Trophoblast cell (in vitro differentiated cells and primary cell): ENCODE results near the gene NRCAM.

Source experiments
- DNase-seq, 2 donors: peaks; one replicate each; pipeline ENCODE4 v3.0.0-alpha.2; 2016
- H2AFZ ChIP-seq: 2 replicates; pipeline ENCODE4 v1.6.1; 2013; ENCODE audit warnings: low read length, moderate library complexity, mild to moderate bottlenecking; ENCODE audit not compliant: insufficient read depth, poor library complexity
- H2AK5ac ChIP-seq: 2 replicates; pipeline ENCODE4 v1.6.1; 2013; ENCODE audit warnings: mild to moderate bottlenecking, low read length
- H2BK120ac ChIP-seq: 2 replicates; pipeline ENCODE4 v1.6.1; 2013; ENCODE audit warnings: low read length, mild to moderate bottlenecking, moderate library complexity; ENCODE audit not compliant: insufficient read depth, poor library complexity
- H2BK12ac ChIP-seq: 2 replicates; pipeline ENCODE4 v1.6.1; 2013; ENCODE audit warnings: mild to moderate bottlenecking, low read length, moderate library complexity
- H2BK5ac ChIP-seq: 2 replicates; pipeline ENCODE4 v1.6.1; 2013; ENCODE audit warnings: low read length, low read depth, moderate library complexity, mild to moderate bottlenecking; ENCODE audit not compliant: poor library complexity
- H3K14ac ChIP-seq: 2 replicates; pipeline ENCODE4 v1.6.1; 2013; ENCODE audit warnings: mild to moderate bottlenecking, low read length
- H3K18ac ChIP-seq: 2 replicates; pipeline ENCODE4 v1.6.1; 2013; ENCODE audit warnings: mild to moderate bottlenecking, low read length
- H3K23ac ChIP-seq: 2 replicates; pipeline ENCODE4 v1.6.1; 2013; ENCODE audit warnings: low read length
- H3K27ac ChIP-seq: 2 replicates; pipeline ENCODE4 v1.5.1; 2013; ENCODE audit warnings: low read depth, mild to moderate bottlenecking, inconsistent platforms, low read length, moderate library complexity
- H3K27me3 ChIP-seq: 2 replicates; pipeline ENCODE4 v1.6.1; 2013; ENCODE audit warnings: inconsistent platforms, mild to moderate bottlenecking, low read length, moderate library complexity; ENCODE audit not compliant: insufficient read depth
- H3K36me3 ChIP-seq, 2 experiments: 1 replicate in 1 of 2; 2 replicates in 1 of 2; pipeline ENCODE4 v1.6.1; 2013; ENCODE audit warnings: low read length in 2 of 2, mild to moderate bottlenecking in 2 of 2, moderate library complexity in 1 of 2; ENCODE audit not compliant: insufficient read depth in 2 of 2, control insufficient read depth in 1 of 2
- H3K4ac ChIP-seq: 2 replicates; pipeline ENCODE4 v1.6.1; 2013; ENCODE audit warnings: low read depth, mild to moderate bottlenecking, low read length, moderate library complexity
- H3K4me1 ChIP-seq, 2 experiments: 1 replicate in 1 of 2; 2 replicates in 1 of 2; pipeline ENCODE4 v1.6.1; 2013; ENCODE audit warnings: low read length in 2 of 2, mild to moderate bottlenecking in 2 of 2, moderate library complexity in 1 of 2; ENCODE audit not compliant: insufficient read depth in 2 of 2, control insufficient read depth in 1 of 2
- H3K4me2 ChIP-seq: 2 replicates; pipeline ENCODE4 v1.6.1; 2013; ENCODE audit warnings: inconsistent platforms, mild to moderate bottlenecking, low read length, moderate library complexity
- H3K4me3 ChIP-seq: 2 replicates; pipeline ENCODE4 v1.5.1; 2013; ENCODE audit warnings: mild to moderate bottlenecking, low read depth, low read length, inconsistent platforms
- H3K79me1 ChIP-seq: one replicate; pipeline ENCODE4 v1.6.1; 2013; ENCODE audit warnings: low read length
- H3K79me2 ChIP-seq: 2 replicates; pipeline ENCODE4 v1.6.1; 2013; ENCODE audit warnings: low read length, mild to moderate bottlenecking; ENCODE audit not compliant: control insufficient read depth, insufficient read depth, poor library complexity
- H3K9ac ChIP-seq: 2 replicates; pipeline ENCODE4 v1.6.1; 2013; ENCODE audit warnings: mild to moderate bottlenecking, low read length
- H3K9me3 ChIP-seq: 2 replicates; pipeline ENCODE4 v1.6.1; 2013; ENCODE audit warnings: low read depth, mild to moderate bottlenecking, control low read depth, inconsistent platforms, low read length; ENCODE audit not compliant: insufficient read depth
- H4K12ac ChIP-seq: 2 replicates; pipeline ENCODE4 v1.6.1; 2013; ENCODE audit warnings: low read depth, mild to moderate bottlenecking, low read length, moderate library complexity
- H4K8ac ChIP-seq: 2 replicates; pipeline ENCODE4 v1.6.1; 2013; ENCODE audit warnings: low read depth, mild to moderate bottlenecking, low read length, moderate library complexity
- H4K91ac ChIP-seq: one replicate; pipeline ENCODE4 v1.6.1; 2013; ENCODE audit warnings: low read depth, mild to moderate bottlenecking, low read length, moderate library complexity
- WGBS: extraction: QIAGEN DNeasy Blood & Tissue Kit; methylation state at CpG from one replicate; pipeline ENCODE4 v1.1.7; 2013; ENCODE audit warnings: missing lambda C conversion rate; ENCODE audit not compliant: insufficient read length, insufficient coverage; ENCODE audit errors: extremely low coverage; 5-methylcytosine and 5-hydroxymethylcytosine counted together

Gene NRCAM

DNA sequence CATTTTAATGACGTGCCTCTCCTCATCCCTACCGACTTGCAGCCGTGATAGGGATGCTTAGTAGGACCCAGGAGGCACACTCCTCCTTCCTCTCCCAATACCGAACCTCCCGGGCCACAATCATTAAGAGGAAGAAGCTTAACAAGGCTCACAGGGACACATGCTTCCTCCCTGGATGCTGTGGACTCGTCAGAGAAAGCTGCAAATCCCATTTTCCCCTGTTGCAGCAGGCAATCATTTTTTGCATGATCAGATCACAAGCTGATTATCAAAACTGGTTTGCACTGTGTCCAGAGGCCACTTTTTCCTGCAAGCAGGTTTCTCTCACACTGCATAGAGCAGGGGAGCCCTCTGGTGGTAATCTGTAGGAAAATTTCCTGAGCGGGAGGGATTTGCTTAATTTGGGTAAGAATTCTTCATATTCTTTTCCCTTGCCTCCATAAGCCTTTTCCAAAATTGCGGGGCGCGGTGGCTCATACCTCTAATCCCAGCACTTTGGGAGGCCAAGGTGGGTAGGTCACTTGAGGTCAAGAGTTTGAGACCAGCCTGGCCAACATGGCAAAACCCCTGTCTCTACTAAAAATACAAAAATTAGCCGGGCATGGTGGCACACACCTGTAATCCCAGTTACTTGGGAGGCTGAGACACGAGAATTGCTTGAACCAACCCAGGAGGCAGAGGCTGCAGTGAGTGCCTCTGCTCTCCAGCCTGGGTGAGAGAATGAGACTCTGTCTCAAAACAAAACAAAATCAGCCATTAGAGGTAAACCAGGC, 310.0 kb downstream of the NRCAM start:
- Histone ChIP-seq H3K27me3 (no peaks in the 10 kb centered on the region), H3K9me3 (no peaks in the 10 kb centered on the region), H3K18ac (no peak overlapping the region), H2BK12ac (no peak overlapping the region), H4K8ac (no peak overlapping the region), H3K4ac (no peak overlapping the region), H3K4me2 (peak overlapping the region; percentile 27), H2BK120ac (no peak overlapping the region), H4K91ac (no peak overlapping the region), H3K23ac (no peak overlapping the region), H4K12ac (no peak overlapping the region), H2AK5ac (no peak overlapping the region), H2AFZ (peak overlapping the region; percentile 55), H3K36me3 (no peaks in the 10 kb centered on the region), H3K4me3 (no peak overlapping the region), H3K4me1 (no peaks in the 10 kb centered on the region), H2BK5ac (no peak overlapping the region), H3K79me2 (no peaks in the 10 kb centered on the region), H3K14ac (no peak overlapping the region), H3K9ac (no peak overlapping the region), H3K27ac (no peak overlapping the region), H3K79me1 (no peaks in the 10 kb centered on the region)
- WGBS, result no CpG with 5 or more reads among the region's 12 CpGs
- DNase-seq, result peak; percentile 62 to 92

DNA sequence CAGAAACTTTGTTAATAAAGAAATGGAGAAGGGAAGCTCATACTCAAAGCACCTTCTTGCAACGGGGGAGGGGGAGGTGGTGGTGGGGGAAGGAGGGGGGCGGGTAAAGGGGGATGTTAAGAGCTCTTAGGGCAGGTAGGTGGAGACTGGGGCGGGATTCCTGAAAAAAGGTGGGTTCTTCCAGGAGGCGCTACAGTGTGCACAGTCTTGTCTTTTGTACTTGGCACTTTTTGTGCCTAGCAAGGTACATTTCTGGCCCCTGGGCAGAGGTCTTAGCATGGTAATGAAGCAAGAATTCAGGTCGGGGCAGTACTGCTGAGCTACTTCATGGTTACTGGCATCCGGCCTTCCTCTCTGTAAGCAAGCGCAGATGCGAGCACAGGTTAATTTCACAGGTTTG, 310.8 kb downstream of the NRCAM start:
- Histone ChIP-seq H4K12ac (no peak overlapping the region), H3K36me3 (no peaks in the 10 kb centered on the region), H3K4me1 (no peaks in the 10 kb centered on the region), H3K4me3 (no peak overlapping the region), H3K79me1 (no peaks in the 10 kb centered on the region), H3K27me3 (no peaks in the 10 kb centered on the region), H2BK5ac (no peak overlapping the region), H3K14ac (no peak overlapping the region), H3K79me2 (no peaks in the 10 kb centered on the region), H3K18ac (no peak overlapping the region), H2BK12ac (no peak overlapping the region), H4K91ac (no peak overlapping the region), H3K9ac (no peak overlapping the region), H3K4ac (no peak overlapping the region), H2BK120ac (no peak overlapping the region), H3K23ac (no peak overlapping the region), H3K9me3 (no peaks in the 10 kb centered on the region), H2AK5ac (no peak overlapping the region), H3K27ac (no peak overlapping the region), H2AFZ (no peak overlapping the region), H3K4me2 (no peak overlapping the region), H4K8ac (no peak overlapping the region)
- no peak for DNase-seq
- no CpG with 5 or more reads among the region's 8 CpGs for WGBS

DNA sequence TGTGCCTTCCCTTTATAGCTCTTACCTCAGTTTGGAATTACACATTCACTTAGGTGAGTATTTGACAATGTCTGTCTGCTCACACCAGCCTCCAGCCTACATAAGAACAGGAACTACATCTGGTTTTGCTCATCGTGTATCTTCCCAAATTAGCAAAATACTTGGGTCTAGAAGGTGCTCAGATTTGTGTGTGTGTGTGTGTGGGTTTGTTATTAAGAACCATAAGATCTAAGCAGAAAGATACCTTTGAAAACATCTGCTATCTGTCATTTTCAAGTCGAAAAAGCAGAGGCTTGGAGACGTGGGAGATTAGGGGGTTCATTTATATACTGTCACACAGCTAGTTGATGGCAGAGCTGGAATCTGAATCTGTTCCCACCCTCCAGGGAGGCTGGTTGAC, 311.3 kb downstream of the NRCAM start:
- Histone ChIP-seq H2BK120ac (no peak overlapping the region), H3K27me3 (no peaks in the 10 kb centered on the region), H3K27ac (no peak overlapping the region)

DNA sequence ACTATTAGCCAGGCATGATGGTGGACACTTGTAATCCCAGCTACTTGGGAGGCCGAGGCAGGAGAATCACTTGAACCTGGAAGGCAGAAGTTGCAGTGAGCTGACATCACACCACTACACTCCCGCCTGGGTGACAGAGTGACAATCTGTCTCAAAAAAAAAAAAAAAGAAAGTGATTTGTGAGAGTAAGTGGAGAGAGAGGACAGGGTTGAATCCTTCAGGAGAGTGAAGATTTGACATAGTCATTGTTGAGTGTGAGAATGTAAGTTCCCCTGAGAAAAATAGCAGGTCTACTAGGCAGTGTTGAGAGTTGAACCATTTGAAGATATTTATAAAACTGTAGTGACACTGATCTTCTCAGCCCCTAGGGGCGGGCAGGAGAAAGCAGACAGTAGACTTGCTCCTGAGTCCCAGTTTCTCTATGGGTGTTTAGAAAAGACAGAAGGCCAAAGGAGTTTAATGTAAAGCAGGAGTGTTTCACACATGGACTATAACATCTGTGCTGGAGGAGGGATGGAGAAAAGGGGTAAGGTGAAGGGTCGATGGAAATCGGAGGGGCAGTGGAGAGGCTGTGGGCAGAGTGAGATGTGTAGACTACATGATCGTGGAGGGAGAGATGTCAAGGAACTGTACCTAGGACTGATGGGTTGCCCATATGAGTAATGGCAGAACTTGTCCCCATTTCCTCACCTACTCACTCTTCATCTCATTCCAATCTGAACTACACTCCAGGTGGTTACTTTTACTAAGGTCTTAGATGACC, 312.4 kb downstream of the NRCAM start:
- Histone ChIP-seq H3K27me3 (no peaks in the 10 kb centered on the region), H3K36me3 (no peaks in the 10 kb centered on the region), H4K12ac (no peak overlapping the region), H4K91ac (no peak overlapping the region), H3K27ac (no peak overlapping the region), H3K9me3 (no peaks in the 10 kb centered on the region), H2BK120ac (no peak overlapping the region), H4K8ac (no peak overlapping the region), H3K14ac (no peak overlapping the region), H3K4me3 (no peak overlapping the region), H2AK5ac (no peak overlapping the region), H2BK5ac (no peak overlapping the region), H3K79me2 (no peaks in the 10 kb centered on the region), H3K9ac (no peak overlapping the region), H3K23ac (peak overlapping the region; percentile 72), H3K79me1 (no peaks in the 10 kb centered on the region), H3K4me2 (no peak overlapping the region), H2BK12ac (no peak overlapping the region), H3K18ac (no peak overlapping the region), H2AFZ (no peak overlapping the region), H3K4ac (no peak overlapping the region), H3K4me1 (no peaks in the 10 kb centered on the region)
- no CpG with 5 or more reads among the region's 6 CpGs for WGBS
- no peak for DNase-seq

More for the DNA sequence above, 311.3 kb downstream of the NRCAM start:
- no peak for DNase-seq
- Histone ChIP-seq H3K4ac (no peak overlapping the region), H3K4me2 (no peak overlapping the region), H4K8ac (no peak overlapping the region), H3K79me1 (no peaks in the 10 kb centered on the region), H3K14ac (no peak overlapping the region), H3K4me1 (no peaks in the 10 kb centered on the region), H3K36me3 (no peaks in the 10 kb centered on the region), H4K91ac (no peak overlapping the region), H2BK12ac (no peak overlapping the region), H4K12ac (no peak overlapping the region), H2AFZ (no peak overlapping the region), H3K18ac (no peak overlapping the region), H3K23ac (no peak overlapping the region), H3K9me3 (no peaks in the 10 kb centered on the region), H2AK5ac (no peak overlapping the region), H3K79me2 (no peaks in the 10 kb centered on the region), H2BK5ac (no peak overlapping the region), H3K4me3 (no peak overlapping the region), H3K9ac (no peak overlapping the region)
- no CpG with 5 or more reads among the region's 3 CpGs for WGBS
